ENCODE measurements around the gene SNTG2.

The SNTG2 gene

GRCh38 chr2:1299043-1299442 is 348.4 kb downstream of the SNTG2 start:
- DNase-seq = no peak

GRCh38 chr2:1300284-1300683 is 349.6 kb downstream of the SNTG2 start:
- no peak for DNase-seq

- DNase-seq = no peak
Measured at GRCh38 chr2:1301056-1301455, 350.4 kb downstream of the SNTG2 start.

GRCh38 chr2:1305342-1306013 is 354.8 kb downstream of the SNTG2 start:
- no peak for DNase-seq

GRCh38 chr2:1306014-1306686 is 355.5 kb downstream of the SNTG2 start:
- DNase-seq = no peak

GRCh38 chr2:1306687-1307516 is 356.3 kb downstream of the SNTG2 start:
- DNase-seq = no peak

GRCh38 chr2:1307670-1308069 is 357.0 kb downstream of the SNTG2 start:
- DNase-seq = no peak

GRCh38 chr2:1308678-1309077 is 358.0 kb downstream of the SNTG2 start:
- no peak for DNase-seq

GRCh38 chr2:1309507-1309906 is 358.9 kb downstream of the SNTG2 start:
- DNase-seq = no peak

GRCh38 chr2:1310202-1310601 is 359.6 kb downstream of the SNTG2 start:
- no peak for DNase-seq

GRCh38 chr2:1310866-1311265 is 360.2 kb downstream of the SNTG2 start:
- no peak for DNase-seq

- DNase-seq = no peak
Measured at GRCh38 chr2:1313240-1313924, 362.7 kb downstream of the SNTG2 start.

- no peak for DNase-seq
Measured at GRCh38 chr2:1314254-1314653, 363.6 kb downstream of the SNTG2 start.

- no peak for DNase-seq
Measured at GRCh38 chr2:1318366-1319009, 367.8 kb downstream of the SNTG2 start.

GRCh38 chr2:1319393-1319792 is 368.7 kb downstream of the SNTG2 start:
- DNase-seq = no peak

- no peak for DNase-seq
Measured at GRCh38 chr2:1321321-1321720, 370.7 kb downstream of the SNTG2 start.

- no peak for DNase-seq
Measured at GRCh38 chr2:1324884-1325283, 374.2 kb downstream of the SNTG2 start.

- DNase-seq = no peak
Measured at GRCh38 chr2:1328684-1329083, 378.0 kb downstream of the SNTG2 start.

- no peak for DNase-seq
Measured at GRCh38 chr2:1339388-1340140, 388.9 kb downstream of the SNTG2 start.

- DNase-seq = no peak
Measured at GRCh38 chr2:1340141-1340512, 389.5 kb downstream of the SNTG2 start.

- no peak for DNase-seq
Measured at GRCh38 chr2:1341404-1342120, 390.9 kb downstream of the SNTG2 start.
